ENCODE results near the gene CNGA3. TPM values are rescaled to one million over a fixed set of nuclear protein-coding genes. Genes with fewer than 3 reads are reported as not detected.
"Not testable (repeated sequence)": the region's sequence is repeated elsewhere in the genome, so short reads cannot be mapped to it uniquely, and the experiment has no call there.

CNGA3 gene
- total RNA-seq, 4 donors from 2014 or later = 0.09 TPM; not detected in 3

- Histone ChIP-seq H3K9me3 (no peaks in the 10 kb centered on the region), H3K4me1 (no peaks in the 10 kb centered on the region), H3K4me3 (no peak overlapping the region), H3K36me3 (no peaks in the 10 kb centered on the region), H3K27me3 (no peaks in the 10 kb centered on the region), H3K27ac (no peak overlapping the region)
- in situ Hi-C loops (cut with MboI; ENCODE audit: low sequenced_read_pairs in 4 of 4) = no loop called here
- TF ChIP-seq POLR2A (IDR thresholded peaks at IDR 0.05) (no peak), CTCF (IDR thresholded peaks at IDR 0.05 in 4 of 5, conservative IDR thresholded peaks at IDR 0.05 in 1 of 5) (no peak)
- ATAC-seq = no peak
- intact Hi-C loops (cut with DNase I; ENCODE audit: low total_unique reads) = no loop called here
- no peak for DNase-seq
Observed at GRCh38 chr2:98300141-98300874, 45.9 kb upstream of the CNGA3 start.

GRCh38 chr2:98301469-98301868 lies 44.8 kb upstream of the CNGA3 start:
- in situ Hi-C loops (cut with MboI; ENCODE audit: low sequenced_read_pairs in 4 of 4) (no loop called here), intact Hi-C loops (cut with DNase I; ENCODE audit: low total_unique reads) (no loop called here)
- Histone ChIP-seq H3K27me3 (no peaks in the 10 kb centered on the region), H3K27ac (no peak overlapping the region), H3K4me1 (no peaks in the 10 kb centered on the region), H3K4me3 (no peak overlapping the region), H3K9me3 (no peaks in the 10 kb centered on the region), H3K36me3 (no peaks in the 10 kb centered on the region)
- no peak for DNase-seq
- TF ChIP-seq CTCF (IDR thresholded peaks at IDR 0.05 in 4 of 5, conservative IDR thresholded peaks at IDR 0.05 in 1 of 5) (no peak), POLR2A (IDR thresholded peaks at IDR 0.05) (no peak)
- ATAC-seq = no peak

GRCh38 chr2:98307131-98307696 lies 39.0 kb upstream of the CNGA3 start:
- in situ Hi-C loops (cut with MboI; ENCODE audit: low sequenced_read_pairs in 4 of 4); H3K4me1 ChIP-seq; H3K27ac ChIP-seq; intact Hi-C loops (cut with DNase I; ENCODE audit: low total_unique reads); H3K9me3 ChIP-seq; H3K36me3 ChIP-seq; H3K4me3 ChIP-seq; H3K27me3 ChIP-seq; ATAC-seq; DNase-seq: not testable (repeated sequence)

GRCh38 chr2:98308068-98308467 lies 38.2 kb upstream of the CNGA3 start:
- Histone ChIP-seq H3K9me3 (no peaks in the 10 kb centered on the region), H3K27me3 (peaks cover 0 to 6% (median 0%) of the 10 kb centered on the region in 3 donors), H3K27ac (no peak overlapping the region), H3K4me3 (no peak overlapping the region), H3K36me3 (no peaks in the 10 kb centered on the region), H3K4me1 (no peaks in the 10 kb centered on the region)
- no peak for DNase-seq
- intact Hi-C loops (cut with DNase I; ENCODE audit: low total_unique reads) = no loop called here
- in situ Hi-C loops (cut with MboI; ENCODE audit: low sequenced_read_pairs in 4 of 4) = no loop called here
- ATAC-seq = no peak
- TF ChIP-seq CTCF (IDR thresholded peaks at IDR 0.05 in 4 of 5, conservative IDR thresholded peaks at IDR 0.05 in 1 of 5) = no peak
- no peak for TF ChIP-seq POLR2A (IDR thresholded peaks at IDR 0.05)

- in situ Hi-C loops (cut with MboI; ENCODE audit: low sequenced_read_pairs in 4 of 4) (no loop called here), intact Hi-C loops (cut with DNase I; ENCODE audit: low total_unique reads) (no loop called here)
- no peak for TF ChIP-seq POLR2A (IDR thresholded peaks at IDR 0.05)
- no peak for TF ChIP-seq CTCF (IDR thresholded peaks at IDR 0.05 in 4 of 5, conservative IDR thresholded peaks at IDR 0.05 in 1 of 5)
- Histone ChIP-seq H3K4me1 (no peaks in the 10 kb centered on the region), H3K4me3 (no peak overlapping the region), H3K9me3 (no peaks in the 10 kb centered on the region), H3K27ac (no peak overlapping the region), H3K36me3 (no peaks in the 10 kb centered on the region), H3K27me3 (peaks cover 0 to 6% (median 0%) of the 10 kb centered on the region in 3 donors)
- no peak for ATAC-seq
- DNase-seq = no peak
Observed at GRCh38 chr2:98308532-98308931, 37.7 kb upstream of the CNGA3 start.

Measured in gastrocnemius medialis (tissue), 4 donors.